Measurements from ENCODE around the gene PPP1R12B.
"Not testable (repeated sequence)": the region's sequence is repeated elsewhere in the genome, so short reads cannot be mapped to it uniquely, and the experiment has no call there.

PPP1R12B gene

DNA sequence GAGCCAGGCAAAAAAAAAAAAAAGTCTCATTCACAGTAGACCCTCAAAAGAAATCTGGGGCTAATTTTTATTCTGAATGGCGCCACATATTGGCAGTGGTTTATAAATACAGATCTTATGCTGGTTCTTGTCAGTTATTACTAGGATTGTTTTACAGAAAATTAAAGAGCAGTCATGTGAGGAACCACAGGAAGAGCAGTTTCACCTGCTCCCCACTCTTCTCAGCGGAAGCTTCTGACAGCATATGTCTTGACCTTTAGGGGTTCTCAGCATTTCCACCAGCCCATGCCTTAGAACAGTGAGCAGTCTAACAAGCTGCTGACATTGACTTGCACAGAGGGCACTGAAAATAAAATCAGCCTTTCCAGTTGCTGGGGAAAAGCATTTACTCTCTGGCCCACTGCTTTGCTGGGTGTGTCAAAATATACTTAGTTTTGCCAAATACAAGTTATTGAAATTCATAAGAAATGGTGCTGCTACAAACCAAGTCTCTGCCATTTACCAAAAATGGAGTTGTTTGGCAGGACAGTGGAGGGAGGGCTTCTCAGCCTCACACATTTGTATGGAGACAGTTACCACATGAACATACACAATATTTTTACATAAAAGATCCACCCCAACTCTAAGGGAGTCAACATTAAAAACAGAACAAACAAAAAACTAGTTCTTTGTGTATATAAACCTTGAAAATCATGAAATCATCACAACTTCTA, 217.5 kb downstream of the PPP1R12B start:
- DNase-seq: no peak

DNA sequence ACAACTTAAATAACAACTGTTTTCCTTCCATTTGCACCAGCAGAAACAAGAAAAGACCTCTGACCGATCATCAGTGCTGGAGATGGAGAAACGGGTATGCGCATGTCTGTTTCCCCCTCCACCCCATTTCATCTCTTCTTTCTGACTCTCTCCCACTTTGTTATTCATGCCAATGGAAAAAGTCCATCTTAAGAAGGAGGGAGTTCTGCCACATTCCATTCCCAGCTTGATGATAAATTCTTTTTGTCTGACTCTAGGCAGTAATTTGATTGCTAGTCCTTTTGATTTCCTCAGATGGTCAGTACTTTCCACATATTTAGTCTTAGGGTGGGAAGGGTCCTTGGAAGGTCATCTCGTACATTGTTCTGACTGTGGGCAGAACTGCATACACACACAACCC, 219.2 kb downstream of the PPP1R12B start:
- DNase-seq: no peak

DNA sequence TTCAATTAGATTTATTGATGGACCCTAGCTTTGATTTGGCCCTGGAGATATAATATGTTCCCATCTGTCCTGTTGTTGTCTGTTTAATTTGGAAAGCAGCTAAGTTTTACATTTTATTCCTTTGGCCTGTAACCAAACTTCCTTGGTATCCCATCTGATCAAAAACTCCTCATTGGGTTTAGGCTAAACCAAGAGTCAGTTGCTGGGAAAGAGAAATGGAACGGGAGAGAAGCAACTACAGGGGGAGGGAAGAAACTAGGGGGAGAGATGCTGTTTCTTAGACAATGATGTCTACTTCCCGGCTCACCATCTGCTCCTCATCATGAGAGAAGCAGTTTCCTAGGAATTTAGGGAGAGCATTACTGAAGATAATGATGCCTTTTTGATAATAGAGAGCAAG, 219.9 kb downstream of the PPP1R12B start:
- DNase-seq: no peak

DNA sequence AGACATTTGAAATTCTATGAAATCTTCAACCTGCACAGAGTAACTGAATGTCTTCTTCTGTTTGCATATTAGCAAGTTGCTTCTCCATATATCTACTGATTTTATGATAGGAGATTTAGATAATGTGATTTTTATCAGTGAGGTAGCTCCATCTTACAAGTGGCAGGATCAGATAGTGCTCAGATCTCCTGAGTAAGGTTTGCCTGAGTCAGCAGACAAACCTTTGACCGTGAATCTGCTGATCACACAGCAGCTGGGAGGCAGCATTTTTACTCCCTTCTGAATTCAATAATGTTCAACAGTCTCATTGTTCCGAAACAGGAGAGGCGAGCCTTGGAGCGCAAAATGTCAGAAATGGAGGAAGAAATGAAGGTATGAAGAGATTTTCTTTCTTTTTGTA, 220.3 kb downstream of the PPP1R12B start:
- DNase-seq: no peak

DNA sequence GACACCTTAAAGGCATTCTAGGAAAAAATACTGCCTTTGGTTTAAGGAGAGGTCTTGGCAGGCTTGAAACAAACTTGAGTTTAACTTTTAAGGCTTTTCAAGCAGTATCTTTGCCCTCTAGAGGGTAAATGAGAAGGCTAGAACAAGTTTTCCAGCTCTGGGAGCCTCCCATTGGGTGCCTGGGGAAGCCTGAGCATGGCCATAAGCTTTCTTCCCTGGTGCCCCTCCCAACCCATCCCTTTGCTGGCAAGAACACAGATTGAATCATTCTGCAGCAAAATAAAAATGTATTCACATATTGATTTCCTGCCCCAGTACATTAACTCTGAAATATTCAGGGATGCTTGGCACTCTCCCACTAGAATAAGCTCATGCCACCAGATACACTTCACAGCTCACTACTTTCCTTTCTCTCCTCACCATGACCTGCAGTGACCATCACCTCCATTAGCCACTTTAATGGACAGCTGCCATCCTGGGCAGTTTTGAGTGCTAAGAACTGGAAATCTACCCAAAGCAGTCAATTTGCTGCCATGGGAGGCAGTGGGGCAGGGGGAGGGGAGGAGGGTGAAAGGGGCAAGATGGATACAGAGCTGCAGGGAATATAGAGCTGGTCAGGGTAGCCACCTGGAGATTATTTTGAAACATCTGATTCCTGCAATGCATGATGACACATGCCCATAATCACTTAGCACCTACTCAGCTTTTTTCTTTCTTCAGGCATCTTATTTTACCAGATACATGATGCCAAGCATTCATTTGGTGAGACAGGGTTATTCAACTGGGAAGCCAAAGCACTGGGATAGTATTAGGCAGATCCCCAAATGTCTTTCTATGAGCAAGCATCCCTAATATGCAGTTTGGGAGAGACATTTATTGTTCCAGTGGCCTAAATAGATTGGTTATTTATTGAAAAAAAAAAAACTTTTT, 221.2 kb downstream of the PPP1R12B start:
- DNase-seq: no peak

DNA sequence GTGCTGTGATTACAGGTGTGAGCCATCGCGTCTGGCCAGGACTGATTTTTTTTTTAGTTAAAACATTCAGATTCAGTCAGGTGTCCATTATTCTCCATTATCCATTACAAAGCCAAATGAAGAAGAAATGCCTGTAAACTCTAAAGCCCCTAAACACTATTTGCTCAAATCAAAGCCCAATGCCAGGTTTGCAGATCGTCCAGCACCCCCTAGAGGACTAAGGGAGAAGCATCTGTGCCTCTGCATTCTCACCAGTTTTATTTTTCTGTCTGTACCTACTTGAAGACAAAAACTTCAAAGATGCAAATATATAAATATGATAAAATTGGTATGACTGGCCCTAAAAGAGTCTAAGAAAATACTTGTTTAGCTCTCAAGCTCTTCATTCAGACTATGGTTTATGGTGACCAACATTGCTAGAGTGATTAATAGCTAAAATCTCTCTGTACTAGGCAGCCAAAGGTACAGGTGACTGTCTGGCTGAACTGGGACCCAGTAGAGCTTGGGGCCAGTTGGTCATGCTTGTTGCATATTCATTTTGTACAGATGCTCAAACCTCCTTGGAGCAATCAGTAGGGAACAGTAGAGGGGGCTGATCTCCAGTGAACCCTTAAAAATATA, 223.3 kb downstream of the PPP1R12B start:
- peak; percentile 9 for DNase-seq

DNA sequence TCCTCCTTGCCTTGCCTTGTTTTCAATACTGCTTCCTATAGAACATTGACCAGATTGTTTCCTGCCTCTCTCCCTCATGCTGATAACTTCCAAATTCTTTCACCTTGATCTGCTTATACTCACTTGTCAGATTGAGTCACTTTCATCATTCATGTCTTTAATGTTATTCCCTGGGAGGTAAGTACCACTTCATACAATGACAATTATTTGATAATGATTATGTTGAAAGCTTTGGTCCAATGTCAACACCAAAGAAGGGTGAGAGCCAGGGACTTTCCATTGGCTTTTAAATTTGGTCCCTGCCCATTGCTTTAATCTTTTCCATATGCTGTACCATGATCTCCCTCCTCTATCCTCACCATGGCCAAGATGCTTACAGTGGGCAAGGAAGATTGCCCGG, 224.4 kb downstream of the PPP1R12B start:
- DNase-seq: no peak

DNA sequence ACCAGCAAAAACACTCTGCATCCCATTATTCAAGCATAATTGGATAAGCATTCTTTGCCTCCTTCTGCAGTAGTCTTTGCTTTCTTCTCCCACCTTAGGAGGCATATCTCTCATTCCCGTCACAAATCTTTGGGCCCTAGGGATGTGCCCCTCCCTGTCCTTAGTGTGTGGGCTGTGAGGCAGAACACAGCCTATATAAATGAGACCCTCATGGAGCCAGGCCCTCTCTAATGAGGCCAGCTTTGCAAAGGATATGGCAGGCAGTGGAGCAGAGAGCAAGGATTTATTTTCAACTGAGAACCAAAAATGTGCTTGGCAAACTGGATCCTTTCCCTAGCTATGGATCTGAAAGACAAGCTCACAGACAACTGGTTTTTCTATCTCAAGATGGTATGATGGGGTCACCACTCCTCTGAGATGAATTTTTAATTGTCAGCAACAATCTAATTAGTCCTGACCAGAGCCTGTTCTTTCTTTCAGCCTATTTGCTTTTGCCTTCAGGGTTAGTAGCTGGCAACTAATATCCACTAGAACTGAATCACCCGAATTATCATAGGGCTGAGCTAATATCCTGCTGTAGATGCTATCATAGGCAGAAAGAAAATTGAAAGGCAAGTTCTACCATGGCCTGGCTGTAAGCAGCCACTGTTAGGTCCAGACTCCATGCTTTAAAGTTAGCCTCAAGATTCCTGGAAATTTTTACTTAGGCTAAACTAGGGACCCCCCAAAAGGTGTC, 227.6 kb downstream of the PPP1R12B start:
- DNase-seq: no peak

DNA sequence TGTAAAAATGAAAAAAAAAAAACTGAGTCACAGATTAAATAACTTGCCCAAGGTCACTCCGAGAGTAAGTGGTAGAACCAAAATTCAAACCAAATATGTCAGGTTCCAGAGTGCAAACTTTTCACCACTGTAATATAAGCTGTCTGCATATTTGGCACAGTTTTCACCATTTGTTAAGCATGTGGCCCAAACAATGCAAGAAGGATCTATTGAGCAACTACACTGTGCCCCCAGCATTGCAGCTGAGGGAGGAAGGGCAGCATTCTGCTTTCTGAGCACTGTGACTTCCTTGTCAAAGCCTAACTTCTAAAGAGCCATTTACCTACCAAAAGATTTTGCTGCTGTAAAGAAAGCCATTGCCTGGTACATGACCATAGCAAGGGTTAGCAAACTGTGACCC, 228.3 kb downstream of the PPP1R12B start:
- no peak for DNase-seq

DNA sequence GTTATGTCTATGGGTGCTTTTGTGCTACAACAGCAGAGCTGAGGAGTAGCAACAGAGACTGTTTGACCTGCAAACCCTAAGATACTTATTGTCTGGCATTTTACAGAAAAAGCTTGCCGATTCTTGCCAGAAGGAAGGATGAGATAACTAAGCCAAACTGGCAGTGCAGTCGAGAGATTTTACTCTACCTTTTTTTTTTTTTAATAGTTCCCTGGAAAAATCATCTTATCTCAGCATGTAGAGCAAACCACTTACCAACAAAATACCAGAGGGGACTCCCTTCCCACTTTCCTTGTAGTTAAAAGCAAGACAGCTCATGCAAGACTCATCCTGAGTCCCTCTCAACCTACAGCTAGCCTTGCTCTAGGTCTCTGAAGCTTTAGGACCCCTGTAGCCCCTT, 228.9 kb downstream of the PPP1R12B start:
- no peak for DNase-seq

DNA sequence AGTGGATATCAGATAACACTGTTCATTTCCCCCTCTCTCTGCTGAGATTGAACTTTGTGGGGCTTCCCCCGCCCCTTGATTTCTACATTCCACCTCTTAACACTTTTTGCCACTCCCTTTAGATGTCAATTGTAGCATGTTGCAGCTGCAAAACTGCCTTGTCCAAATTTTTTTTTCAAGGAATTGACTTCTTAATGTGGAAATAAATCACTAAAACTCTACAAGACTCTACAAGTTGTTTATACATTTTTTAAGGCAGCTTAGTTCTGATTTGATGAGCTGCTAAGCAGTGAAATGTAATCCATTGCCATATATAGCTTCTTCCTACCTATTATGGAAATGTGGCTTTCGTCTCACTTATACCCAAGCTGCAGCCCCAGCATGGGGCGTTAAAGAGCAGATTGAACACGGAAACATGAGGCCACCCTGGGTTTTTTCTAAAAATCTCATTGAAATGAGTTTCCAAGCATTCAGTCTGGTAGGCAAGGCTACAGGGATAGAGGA, 229.6 kb downstream of the PPP1R12B start:
- DNase-seq: no peak

DNA sequence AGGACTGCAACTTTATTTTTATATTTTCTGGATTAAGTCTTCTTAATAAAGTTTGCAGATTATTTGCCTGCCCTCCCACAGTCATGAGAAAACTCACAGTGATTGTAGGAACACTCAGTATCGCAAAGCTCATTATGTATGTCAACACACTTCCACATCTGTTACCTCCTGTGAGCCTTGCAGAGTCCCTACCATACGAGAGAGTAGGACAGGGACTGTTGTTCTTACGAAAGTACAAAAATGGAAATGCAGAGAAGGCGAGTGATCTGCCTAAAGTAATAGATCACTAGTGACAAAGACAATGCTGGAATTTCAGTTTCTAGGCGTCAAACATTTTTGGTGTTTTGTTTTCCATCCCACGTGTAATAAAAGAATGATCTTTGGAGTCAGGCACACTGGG, 230.1 kb downstream of the PPP1R12B start:
- DNase-seq: no peak

DNA sequence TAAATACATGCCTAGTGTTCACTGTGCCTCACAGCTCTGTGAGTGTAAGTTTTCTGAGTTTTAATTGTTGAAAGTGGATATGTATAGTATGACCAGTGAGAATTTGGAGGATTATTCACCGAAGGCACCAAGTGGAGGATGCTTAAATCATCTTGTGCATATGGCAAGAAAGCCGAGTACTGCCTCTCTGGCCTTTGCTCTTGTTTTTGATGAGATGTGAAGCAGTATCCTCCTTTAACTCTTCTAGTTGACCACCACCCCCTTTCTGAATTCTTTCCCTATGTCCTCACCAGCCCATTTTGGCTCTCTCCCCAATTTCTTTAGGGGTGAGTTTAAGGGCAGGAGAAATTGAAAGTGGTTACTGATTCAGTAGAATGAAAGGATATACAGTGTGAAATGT, 231.3 kb downstream of the PPP1R12B start:
- no peak for DNase-seq

DNA sequence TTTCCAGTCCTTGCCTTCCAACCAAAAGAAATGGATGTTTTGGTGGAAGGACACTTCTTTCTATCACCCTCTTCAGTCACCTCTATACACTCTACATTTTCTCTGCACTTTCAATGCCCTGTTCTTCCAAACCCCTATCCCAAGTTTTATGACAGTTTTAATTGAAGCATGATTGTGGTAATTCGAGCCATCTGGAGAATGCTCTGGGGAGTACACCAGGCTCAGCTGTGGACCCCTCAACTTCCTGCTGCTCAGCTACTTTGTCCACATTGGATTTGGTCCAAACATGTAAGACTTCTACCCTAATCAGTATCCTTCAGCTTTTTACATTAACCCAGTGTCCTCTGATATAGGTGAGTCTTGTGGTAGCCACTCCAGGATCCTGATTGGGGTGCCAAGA, 232.1 kb downstream of the PPP1R12B start:
- no peak for DNase-seq

DNA sequence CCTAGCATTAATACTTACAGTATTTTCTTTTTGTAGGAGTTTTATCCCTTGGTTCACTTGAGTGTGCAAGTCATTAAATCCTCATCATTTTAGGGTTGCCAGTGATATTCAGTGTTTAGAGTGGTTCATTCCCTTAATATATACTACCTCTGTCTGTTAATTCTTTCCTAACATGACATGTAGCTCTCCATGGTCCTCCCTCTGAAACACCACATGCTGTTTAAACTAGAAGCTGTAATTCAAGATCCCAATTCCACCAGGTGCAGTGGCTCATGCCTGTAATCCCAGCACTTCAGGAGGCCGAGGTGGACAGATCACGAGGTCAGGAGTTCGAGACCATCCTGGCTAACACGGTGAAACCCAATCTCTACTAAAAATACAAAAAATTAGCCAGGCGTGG, 233.9 kb downstream of the PPP1R12B start:
- not testable (repeated sequence) for DNase-seq

DNA sequence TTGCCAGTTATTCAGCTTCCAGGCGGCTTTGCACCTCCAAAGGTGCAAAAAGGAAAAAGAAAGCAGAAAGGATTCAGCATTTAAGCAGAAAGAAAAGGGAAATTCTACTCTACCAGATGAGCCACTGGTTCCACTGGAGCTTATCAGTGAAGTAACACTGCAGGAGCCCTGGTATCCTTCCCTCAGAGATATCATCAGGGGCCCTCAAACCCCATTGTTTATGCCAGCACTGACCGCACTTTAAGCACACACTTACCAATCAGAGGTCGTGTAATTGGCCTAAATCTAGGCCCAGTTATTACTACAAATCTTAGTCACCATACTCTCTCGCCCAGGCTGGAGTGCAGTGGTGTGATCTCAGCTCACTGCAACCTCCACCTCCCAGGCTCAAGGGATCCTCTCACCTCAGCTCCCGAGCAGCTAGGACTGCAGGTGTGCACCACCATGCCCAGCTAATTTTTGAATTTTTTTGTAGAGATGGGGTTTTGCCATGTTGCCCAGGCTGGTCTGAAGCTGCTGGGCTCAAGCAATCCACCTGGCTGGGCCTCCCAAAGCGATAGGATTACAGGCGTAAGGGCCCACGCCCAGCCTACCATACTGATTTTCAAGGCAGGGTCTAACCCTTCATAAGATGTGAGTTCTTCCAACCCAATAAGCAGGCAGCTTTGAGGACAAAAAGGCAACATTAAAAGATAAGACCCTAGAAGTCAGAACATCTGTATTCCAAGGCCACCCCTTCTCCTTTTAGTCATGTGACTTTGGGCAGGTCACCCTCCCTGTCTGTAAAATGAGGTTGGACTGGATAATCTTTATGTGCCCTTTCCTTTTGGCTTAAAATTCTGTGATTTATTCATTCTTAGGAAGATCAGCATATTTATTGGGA, 236.4 kb downstream of the PPP1R12B start:
- no peak for DNase-seq

DNA sequence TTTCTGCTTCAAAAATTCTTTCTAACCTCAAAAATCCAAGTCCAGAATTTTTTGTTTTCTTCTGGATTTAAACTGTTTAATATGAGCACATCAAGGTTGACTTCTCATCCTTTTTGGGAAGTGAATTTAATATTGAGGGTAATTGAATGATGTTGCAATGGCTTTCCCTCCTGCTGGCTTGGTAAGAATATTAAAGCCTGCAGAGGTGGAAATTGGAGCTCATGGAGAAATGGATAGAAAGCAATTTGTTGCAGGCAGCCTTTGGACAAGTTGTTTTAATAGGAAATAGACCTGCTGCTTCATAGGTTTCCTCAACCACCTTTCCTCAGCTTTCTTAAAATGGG, 237.1 kb downstream of the PPP1R12B start:
- DNase-seq: no peak

DNA sequence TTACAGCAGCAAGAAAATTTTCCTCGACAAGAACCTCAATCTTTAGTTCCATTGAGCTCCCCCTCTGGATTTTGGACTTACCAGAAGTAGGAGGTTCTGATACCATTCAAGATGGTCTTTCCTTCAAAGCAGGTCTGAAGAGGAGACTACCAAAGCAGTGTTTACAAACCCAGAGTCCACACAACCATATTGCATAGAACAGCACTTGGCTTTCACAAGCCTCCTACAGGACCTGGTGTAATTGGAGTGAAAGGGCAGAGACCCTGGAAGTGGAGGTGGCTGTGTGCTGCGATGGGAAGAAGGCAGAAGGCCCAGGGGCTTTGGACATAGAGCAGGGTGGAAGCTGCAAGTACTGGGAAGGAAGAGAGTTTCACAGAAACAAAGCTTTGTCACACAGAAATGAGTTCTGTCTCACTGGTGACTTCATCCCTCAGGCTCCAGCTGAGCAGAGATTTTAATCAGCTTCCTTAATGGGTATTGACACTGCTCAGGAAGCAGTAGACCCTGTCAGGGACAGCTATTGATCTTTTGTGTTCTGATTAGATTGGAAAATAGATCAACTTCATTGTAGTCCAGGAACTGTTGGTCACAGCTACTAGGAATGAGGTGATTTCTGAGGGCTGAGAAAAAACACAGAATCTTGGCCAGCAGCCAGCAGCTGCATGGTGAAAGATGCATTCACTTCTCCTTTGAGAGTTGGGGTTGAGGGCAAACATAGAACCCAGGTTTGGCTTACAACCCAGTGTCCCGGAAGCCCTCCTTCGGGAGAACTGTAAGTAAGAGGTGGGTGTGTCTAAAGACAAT, 237.7 kb downstream of the PPP1R12B start:
- no peak for DNase-seq

DNA sequence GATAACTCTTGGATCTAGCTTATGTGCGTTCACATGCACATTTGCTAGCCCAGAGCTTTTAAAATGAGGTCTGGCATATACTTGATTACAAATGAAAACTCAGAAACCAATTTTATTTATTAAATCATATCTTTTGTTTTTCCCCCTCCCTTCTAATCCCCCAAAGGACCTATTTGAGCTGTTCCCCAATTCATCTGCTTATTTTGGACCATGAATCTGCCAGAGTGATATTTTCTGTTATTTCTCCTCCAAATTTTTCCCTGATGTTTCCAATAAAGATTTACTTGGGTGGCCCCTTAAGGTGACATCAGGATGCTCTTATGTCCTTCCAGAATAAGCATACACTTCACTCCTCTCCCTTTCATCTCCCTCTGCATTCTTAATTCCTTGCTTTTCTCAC, 238.4 kb downstream of the PPP1R12B start:
- DNase-seq: no peak

DNA sequence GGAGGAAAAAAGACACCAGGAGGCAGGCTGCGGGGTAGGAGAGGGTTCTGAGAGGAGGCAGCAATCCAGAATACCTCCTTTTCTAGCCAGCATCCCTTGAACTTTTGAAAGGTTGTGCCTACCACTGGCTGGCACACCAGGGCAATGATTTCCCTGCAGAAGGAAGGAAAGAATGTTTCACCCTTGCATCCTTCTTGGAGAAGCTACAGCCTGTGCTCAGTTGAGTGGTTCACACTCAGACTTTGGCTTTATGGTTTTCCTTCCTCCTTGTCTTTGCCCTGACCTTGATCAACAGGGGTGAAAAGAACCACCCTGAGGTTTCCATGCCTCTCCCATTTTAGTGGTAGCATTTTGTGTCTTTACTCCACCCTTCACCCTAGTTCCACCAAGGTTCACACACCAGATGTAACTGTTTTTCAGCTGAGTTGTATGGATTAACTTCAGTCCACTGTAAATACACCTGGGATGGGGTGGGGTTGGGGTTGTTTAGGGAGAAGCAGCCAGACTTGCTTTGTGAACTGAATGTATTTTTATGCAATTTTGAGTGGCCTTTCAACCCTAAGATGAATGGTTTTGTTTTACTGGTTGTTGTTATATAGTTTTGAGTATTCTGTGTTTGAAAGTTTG, 239.5 kb downstream of the PPP1R12B start:
- DNase-seq: no peak

All from NCI-H748 treated with DMSO at 0.1 percent for 48 hours (cell line).